Measurements from ENCODE around the gene ANXA1.

DNA sequence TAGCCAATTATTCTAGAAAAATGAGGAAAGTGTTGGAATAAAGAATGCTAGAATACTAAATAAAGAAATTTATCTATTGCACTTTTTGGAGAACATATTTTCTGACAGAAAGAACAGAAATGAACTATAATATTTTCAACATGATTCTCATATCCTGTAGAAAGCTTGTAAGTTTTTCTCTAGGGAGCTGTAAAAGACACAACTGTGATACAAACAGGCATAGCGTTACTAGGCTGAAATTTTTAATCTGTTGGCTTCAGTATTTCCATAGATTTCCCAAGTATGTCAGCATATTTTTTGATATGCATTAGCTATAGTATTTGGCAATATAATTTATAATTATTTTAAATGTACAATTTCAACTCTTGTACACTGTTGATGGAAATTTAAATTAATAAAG, 31.3 kb downstream of the ANXA1 start:
- TF ChIP-seq GTF3A (CRISPR knock-in tag; conservative IDR thresholded peaks at IDR 0.05) = no peak
- TF ChIP-seq, protein P1, sequence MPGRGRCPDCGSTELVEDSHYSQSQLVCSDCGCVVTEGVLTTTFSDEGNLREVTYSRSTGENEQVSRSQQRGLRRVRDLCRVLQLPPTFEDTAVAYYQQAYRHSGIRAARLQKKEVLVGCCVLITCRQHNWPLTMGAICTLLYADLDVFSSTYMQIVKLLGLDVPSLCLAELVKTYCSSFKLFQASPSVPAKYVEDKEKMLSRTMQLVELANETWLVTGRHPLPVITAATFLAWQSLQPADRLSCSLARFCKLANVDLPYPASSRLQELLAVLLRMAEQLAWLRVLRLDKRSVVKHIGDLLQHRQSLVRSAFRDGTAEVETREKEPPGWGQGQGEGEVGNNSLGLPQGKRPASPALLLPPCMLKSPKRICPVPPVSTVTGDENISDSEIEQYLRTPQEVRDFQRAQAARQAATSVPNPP (CRISPR knock-in tag; IDR thresholded peaks at IDR 0.05) = no peak
- TF ChIP-seq ZBTB21 (CRISPR knock-in tag; IDR thresholded peaks at IDR 0.05) = no peak
- TF ChIP-seq POLR2A (IDR thresholded peaks at IDR 0.05; ENCODE audit: insufficient read depth in 1 of 2, low read depth in 2 of 2, low read length in 2 of 2) = no peak
- no peak for TF ChIP-seq ARID2 (CRISPR knock-in tag; IDR thresholded peaks at IDR 0.05; ENCODE audit: borderline replicate concordance)
- TF ChIP-seq, protein P2, sequence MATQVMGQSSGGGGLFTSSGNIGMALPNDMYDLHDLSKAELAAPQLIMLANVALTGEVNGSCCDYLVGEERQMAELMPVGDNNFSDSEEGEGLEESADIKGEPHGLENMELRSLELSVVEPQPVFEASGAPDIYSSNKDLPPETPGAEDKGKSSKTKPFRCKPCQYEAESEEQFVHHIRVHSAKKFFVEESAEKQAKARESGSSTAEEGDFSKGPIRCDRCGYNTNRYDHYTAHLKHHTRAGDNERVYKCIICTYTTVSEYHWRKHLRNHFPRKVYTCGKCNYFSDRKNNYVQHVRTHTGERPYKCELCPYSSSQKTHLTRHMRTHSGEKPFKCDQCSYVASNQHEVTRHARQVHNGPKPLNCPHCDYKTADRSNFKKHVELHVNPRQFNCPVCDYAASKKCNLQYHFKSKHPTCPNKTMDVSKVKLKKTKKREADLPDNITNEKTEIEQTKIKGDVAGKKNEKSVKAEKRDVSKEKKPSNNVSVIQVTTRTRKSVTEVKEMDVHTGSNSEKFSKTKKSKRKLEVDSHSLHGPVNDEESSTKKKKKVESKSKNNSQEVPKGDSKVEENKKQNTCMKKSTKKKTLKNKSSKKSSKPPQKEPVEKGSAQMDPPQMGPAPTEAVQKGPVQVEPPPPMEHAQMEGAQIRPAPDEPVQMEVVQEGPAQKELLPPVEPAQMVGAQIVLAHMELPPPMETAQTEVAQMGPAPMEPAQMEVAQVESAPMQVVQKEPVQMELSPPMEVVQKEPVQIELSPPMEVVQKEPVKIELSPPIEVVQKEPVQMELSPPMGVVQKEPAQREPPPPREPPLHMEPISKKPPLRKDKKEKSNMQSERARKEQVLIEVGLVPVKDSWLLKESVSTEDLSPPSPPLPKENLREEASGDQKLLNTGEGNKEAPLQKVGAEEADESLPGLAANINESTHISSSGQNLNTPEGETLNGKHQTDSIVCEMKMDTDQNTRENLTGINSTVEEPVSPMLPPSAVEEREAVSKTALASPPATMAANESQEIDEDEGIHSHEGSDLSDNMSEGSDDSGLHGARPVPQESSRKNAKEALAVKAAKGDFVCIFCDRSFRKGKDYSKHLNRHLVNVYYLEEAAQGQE (IDR thresholded peaks at IDR 0.05; ENCODE audit: borderline replicate concordance in 1 of 2, low read depth in 1 of 2, low read length in 2 of 2) = no peak
